Stomach smooth muscle (tissue), 2 donors: Measurements from ENCODE around the gene PACSIN1.

Experiments used
- H3K27ac ChIP-seq: one replicate; pipeline ENCODE4 v1.7.0; 2013; ENCODE audit warnings: mild to moderate bottlenecking, low read length, inconsistent platforms
- H3K27me3 ChIP-seq, 2 donors: one replicate each; pipeline ENCODE4 v1.7.0; 2013; ENCODE audit warnings: low read length in 2 of 2; ENCODE audit not compliant: insufficient read depth in 2 of 2, control insufficient read depth in 1 of 2
- H3K36me3 ChIP-seq, 2 donors: one replicate each; pipeline ENCODE4 v1.7.0; 2013; ENCODE audit warnings: low read length in 2 of 2; ENCODE audit not compliant: control insufficient read depth in 2 of 2, insufficient read depth in 2 of 2
- H3K4me1 ChIP-seq: one replicate; pipeline ENCODE4 v1.7.0; 2013; ENCODE audit warnings: low read length; ENCODE audit not compliant: control insufficient read depth, insufficient read depth
- H3K4me3 ChIP-seq, 2 donors: one replicate each; pipeline ENCODE4 v1.7.0; 2013; ENCODE audit warnings: low read length in 2 of 2
- H3K9ac ChIP-seq, 2 donors: one replicate each; pipeline ENCODE4 v1.7.0; 2013; ENCODE audit warnings: low read length in 2 of 2, mild to moderate bottlenecking in 1 of 2
- H3K9me3 ChIP-seq, 2 donors: one replicate each; pipeline ENCODE4 v1.7.0; 2013; ENCODE audit warnings: low read length in 2 of 2; ENCODE audit not compliant: control insufficient read depth in 2 of 2
- donor health status: healthy.
- donor health status: Pancreatic carcinoma.

The PACSIN1 gene

DNA sequence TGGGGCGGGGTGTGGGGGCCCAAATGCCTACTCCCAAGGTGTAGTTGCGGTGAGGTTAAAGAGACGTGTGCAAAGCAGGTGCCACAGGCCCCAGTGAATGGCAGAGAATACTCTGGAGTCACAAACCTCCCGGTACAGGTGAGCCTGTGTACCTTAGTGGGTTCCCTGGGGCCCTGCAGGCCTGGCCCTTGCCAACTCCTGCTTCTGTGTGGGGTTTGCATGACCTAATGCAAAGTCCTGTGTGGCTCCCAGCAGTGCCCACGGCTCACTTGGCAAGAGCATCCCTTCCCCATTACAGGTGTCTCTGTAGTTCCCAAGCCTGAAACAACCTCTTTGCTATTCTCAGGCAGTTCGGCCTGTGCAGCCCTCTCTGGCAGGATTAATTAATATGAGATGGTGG, 72.7 kb downstream of the PACSIN1 start:
- H3K27ac ChIP-seq, result no peak overlapping the region
- no peaks in the 10 kb centered on the region for H3K4me1 ChIP-seq
- H3K36me3 ChIP-seq, result no peaks in the 10 kb centered on the region
- no peak overlapping the region for H3K4me3 ChIP-seq
- H3K9ac ChIP-seq, result no peak overlapping the region
- no peaks in the 10 kb centered on the region for H3K27me3 ChIP-seq
- no peaks in the 10 kb centered on the region for H3K9me3 ChIP-seq

DNA sequence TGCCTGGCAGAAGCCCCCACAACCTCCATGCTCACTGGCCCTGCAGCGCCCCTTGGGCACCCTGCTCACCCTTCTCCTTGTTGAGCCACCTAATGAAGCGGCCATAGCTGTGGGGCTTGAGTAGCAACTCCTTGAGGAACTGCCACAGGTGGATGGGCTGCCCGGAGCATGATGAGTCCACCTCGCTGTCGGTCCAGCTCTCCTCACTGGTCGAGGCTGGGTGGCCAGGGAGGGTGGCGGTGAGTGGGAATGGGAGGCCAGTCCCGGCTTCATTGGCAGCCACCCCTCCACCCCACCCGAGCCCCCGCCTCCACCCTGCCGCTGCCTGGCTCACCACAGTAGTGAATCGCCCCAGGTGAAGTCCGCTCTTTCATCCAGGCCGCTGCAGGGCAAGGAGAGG, 73.3 kb downstream of the PACSIN1 start:
- no peak overlapping the region for H3K4me3 ChIP-seq
- H3K9ac ChIP-seq, result no peak overlapping the region
- no peaks in the 10 kb centered on the region for H3K9me3 ChIP-seq
- H3K4me1 ChIP-seq, result no peaks in the 10 kb centered on the region
- H3K27me3 ChIP-seq, result no peaks in the 10 kb centered on the region
- H3K36me3 ChIP-seq, result no peaks in the 10 kb centered on the region
- no peak overlapping the region for H3K27ac ChIP-seq

DNA sequence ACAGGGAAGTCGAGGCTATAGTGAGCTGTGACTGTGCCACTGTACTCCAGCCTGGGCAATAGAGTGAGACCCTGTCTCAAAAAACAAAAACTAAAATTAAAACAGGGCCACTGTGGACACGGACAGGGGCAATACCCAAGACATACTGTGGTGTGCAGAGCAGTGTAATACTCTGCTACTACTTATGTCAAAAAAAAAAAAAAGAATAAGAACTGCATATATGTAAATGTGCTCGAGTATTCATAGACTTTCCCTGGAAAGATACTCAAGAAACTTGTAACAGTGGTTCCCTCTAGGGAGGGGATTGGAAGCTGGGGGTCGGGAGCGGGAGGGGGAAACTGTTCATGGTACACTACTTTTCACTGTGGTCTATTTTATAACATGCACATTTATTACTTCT, 74.3 kb downstream of the PACSIN1 start:
- Histone ChIP-seq H3K36me3 (no peaks in the 10 kb centered on the region), H3K9ac (no peak overlapping the region), H3K27ac (no peak overlapping the region), H3K4me1 (no peaks in the 10 kb centered on the region), H3K27me3 (no peaks in the 10 kb centered on the region), H3K4me3 (no peak overlapping the region), H3K9me3 (no peaks in the 10 kb centered on the region)

DNA sequence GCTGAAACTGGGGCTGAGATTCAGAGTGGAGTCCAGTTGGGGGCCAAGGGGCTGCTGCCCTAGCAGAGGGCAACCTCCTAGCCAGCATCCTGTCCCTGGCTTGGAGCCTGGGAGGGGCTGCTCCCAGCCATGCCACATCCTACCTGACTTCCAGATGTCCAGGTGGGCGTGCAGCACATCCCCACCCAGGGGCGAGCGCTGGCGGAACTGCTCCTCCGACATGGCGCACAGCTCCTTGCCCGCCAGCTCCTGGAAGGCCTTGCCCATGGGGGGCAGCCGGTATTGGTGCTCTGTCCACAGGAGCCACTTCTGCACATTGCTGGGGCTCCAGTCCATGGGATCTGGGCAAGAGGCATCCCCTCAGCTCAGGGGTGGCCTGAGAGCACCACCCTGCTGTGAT, 75.0 kb downstream of the PACSIN1 start:
- no peak overlapping the region for H3K27ac ChIP-seq
- H3K4me3 ChIP-seq, result no peak overlapping the region
- H3K9me3 ChIP-seq, result no peaks in the 10 kb centered on the region
- H3K27me3 ChIP-seq, result no peaks in the 10 kb centered on the region
- H3K9ac ChIP-seq, result no peak overlapping the region
- no peaks in the 10 kb centered on the region for H3K4me1 ChIP-seq
- H3K36me3 ChIP-seq, result no peaks in the 10 kb centered on the region

DNA sequence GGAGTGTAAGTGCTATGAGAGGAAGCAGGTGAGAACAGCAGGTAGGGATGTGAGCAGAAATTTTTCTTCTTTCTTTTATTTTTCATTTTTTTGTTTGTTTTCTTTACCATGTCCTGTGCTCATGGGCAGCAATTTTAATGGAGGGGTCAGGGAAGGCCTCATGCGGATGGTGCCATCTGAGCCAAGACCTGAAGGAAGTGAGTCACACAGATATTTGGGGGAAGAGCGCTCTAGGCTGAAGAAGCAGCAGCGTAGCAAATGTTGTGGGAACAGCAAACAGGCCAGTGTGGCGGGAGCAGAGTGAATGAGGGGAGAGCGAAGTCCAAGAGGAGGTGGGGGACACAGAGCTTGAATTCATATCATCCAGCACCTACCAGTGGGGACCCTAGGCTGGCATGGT, 77.5 kb downstream of the PACSIN1 start:
- H3K4me1 ChIP-seq, result peaks cover 6% of the 10 kb centered on the region
- no peak overlapping the region for H3K9ac ChIP-seq
- H3K36me3 ChIP-seq, result no peaks in the 10 kb centered on the region
- no peak overlapping the region for H3K4me3 ChIP-seq
- no peaks in the 10 kb centered on the region for H3K27me3 ChIP-seq
- no peaks in the 10 kb centered on the region for H3K9me3 ChIP-seq
- H3K27ac ChIP-seq, result no peak overlapping the region

DNA sequence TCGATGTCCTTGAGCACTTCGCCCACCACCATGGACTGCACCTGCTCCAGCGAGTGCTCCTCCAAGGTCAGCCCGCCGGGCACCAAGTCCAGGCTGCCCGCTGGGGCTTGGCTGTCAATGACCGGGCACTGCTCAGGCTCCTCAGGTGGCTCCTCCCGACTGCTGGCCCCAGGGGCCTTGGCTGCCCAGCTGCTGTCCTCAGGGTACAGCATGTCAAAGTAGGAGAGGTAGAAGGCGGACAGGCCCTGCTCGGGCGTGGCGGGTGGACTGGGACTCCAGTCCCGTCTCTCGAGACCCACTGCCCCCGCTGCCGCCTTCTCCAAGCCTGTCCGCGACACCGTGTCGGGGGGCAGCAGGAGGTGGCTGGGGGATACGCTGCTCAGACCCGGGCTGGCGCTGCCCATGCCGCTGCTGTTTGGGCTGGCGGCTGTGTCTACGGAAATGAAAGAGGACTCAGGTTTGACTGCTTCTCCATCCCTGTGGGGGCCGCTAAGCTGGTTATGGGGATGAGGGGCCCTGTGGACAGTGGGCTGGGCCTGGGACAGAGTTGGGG, 78.3 kb downstream of the PACSIN1 start:
- Histone ChIP-seq H3K4me3 (no peak overlapping the region), H3K9ac (no peak overlapping the region), H3K27ac (no peak overlapping the region), H3K9me3 (no peaks in the 10 kb centered on the region), H3K27me3 (no peaks in the 10 kb centered on the region), H3K36me3 (no peaks in the 10 kb centered on the region), H3K4me1 (peaks cover 6% of the 10 kb centered on the region)

DNA sequence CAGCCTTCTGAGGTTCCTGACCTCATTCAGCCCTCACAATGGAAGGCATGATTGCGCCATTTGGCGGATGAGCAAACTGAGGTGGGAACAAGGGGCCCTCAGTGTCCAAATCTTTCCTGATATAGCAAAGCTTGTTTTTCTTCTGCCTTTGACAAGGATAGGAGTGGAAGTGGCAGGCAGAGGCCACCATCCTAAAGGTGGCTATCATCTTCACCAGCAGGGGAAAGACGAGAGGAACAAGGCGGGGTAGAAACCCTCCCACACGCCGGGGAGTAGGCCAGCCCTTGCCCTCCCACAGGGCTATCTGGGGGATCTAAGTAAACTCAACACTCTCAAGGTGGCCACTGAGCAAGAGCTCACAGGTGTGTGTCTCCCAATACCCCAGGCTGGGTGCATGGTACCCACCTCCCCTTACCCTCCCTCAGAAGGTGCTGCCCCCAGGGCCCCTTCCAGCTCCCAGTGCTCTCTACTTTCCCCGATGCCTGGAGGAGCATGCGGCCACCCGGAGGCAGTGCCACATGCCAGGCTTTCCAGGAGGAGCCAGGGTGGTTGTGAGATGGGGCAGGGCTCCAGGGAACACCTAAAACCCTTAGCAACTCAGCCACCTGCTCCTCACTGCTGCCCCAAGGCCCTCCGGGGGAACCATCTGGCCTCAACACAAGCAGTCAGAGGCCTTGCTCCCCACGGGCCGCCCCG, 79.0 kb downstream of the PACSIN1 start:
- no peaks in the 10 kb centered on the region for H3K27me3 ChIP-seq
- H3K36me3 ChIP-seq, result no peaks in the 10 kb centered on the region
- H3K4me3 ChIP-seq, result no peak overlapping the region
- no peak overlapping the region for H3K27ac ChIP-seq
- H3K9me3 ChIP-seq, result no peaks in the 10 kb centered on the region
- H3K9ac ChIP-seq, result no peak overlapping the region
- H3K4me1 ChIP-seq, result peaks cover 6% of the 10 kb centered on the region

DNA sequence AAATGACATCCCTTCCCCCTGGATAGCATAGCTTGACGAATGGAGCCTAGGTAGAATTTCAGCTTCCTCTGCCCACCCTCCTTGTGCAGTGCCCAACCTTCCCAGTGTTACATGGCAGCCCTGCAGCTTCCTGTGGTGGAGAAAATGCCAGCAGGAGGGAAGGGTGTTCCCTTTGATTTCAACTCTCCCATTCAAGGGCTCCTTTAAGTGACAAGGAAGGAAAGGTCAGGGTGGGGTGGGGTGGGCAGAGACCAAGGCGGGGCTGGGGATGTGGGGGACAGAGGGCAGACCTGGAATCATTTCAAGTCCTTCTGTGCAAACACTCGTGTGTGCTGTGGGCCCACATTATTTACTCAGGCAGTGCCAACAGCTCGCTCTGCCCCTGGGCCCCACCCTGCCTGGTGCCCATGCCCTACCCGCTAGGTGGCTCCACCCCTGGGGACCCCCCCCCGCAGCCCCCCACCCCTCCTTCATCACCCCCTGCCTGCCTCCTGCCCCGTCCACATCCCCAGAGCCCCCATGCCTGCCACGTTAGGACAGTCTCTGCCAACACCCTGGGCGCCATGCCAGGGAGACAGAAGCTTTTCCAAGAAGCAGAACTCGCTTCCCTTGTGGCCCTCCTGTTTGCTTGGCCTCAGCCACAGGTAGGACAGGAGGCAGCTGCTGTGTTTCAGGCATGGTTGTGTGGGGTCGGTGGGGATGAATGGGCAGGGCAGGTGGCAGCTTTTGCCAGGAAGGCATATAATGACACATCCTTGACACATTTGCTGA, 80.9 kb downstream of the PACSIN1 start:
- Histone ChIP-seq H3K4me1 (peaks cover 6% of the 10 kb centered on the region), H3K9me3 (no peaks in the 10 kb centered on the region), H3K27ac (no peak overlapping the region), H3K36me3 (no peaks in the 10 kb centered on the region), H3K4me3 (no peak overlapping the region), H3K9ac (no peak overlapping the region), H3K27me3 (no peaks in the 10 kb centered on the region)

DNA sequence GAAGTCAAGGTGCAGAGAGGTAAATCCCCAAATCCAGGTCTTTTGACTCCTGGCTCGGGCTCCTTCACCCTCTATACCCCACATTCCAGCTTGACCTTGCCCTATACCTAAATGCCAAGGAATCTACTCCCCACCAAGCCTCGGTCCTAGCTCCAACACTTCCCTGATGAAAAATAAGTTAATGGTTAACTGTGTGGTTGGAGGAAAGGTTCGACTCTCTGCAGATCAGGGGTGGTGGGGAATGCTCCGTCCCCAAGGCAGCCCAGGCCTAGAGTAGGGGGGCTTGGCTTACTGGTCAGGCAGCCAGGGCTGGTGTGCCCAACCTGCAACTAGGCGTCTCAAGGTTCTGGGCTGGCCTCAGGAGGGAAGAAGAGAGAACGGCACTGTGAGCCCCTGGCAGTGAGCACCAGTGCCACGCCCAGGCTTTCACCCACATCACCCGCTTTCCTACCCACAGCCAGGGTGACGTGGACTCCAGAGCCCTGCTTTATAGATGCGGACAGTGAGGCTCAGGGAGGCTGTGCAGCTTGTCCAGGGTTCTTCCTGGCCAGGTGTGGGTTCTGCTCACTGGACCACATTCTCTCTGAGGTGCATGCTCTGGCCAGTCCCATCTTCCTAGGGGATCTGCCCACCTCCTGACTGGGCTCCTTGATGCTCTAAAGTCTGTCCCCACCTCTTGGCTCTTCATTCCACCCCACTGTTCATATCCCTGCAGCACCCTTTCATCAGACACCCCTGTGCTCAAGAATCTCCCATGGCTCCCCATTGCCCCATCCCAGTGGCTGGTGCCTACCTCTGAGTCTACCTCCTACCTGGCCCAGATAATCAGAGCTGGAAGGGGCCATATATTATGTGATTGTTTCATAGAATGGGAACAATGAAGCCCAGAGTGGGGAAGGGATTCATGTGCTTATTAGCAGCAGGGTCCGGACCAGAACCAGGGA, 82.1 kb downstream of the PACSIN1 start:
- peaks cover 6% of the 10 kb centered on the region for H3K4me1 ChIP-seq

DNA sequence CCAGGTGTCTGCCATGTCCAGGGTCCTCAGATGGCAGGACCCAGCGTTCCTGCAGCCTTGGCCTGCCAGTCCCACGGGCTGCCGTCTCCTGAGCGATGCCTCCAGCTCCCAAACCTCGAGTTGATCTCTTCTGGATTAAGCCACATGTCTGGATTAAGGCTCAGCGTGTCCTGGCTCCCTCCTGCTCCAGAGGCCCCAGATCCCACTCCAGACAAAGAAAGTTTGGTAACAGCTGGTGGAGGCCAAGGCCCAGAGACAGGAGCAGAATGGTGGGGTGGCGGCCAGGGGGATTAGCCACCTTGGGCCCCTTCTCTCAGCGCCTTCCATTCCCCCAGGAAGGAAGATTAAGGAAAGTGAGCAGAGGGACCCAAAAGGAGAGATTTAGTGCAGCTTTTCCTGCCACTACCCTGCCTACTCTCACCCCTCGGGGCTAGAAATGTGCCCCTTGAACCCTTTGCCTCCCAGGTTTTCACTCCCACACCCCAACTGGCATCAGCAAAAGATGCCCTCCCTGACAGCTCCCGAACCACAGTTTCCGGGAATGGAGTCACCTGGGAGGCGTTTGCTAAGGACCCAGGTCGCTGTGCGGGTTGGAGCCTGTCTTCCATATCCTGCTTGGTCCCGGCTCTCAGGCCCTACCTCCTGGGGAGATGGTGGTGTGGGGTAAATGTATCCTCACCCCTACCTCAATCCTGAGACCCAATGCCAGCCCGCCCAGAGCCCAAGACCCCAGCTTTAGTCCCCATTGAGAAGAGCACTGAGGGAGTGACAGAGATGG, 83.3 kb downstream of the PACSIN1 start:
- H3K9me3 ChIP-seq, result no peaks in the 10 kb centered on the region
- peaks cover 6% of the 10 kb centered on the region for H3K4me1 ChIP-seq
- no peak overlapping the region for H3K9ac ChIP-seq
- no peaks in the 10 kb centered on the region for H3K27me3 ChIP-seq
- H3K4me3 ChIP-seq, result no peak overlapping the region
- H3K36me3 ChIP-seq, result no peaks in the 10 kb centered on the region
- H3K27ac ChIP-seq, result no peak overlapping the region

More for the DNA sequence above, 82.1 kb downstream of the PACSIN1 start:
- no peaks in the 10 kb centered on the region for H3K27me3 ChIP-seq
- H3K9me3 ChIP-seq, result no peaks in the 10 kb centered on the region
- H3K4me3 ChIP-seq, result no peak overlapping the region
- no peak overlapping the region for H3K27ac ChIP-seq
- no peaks in the 10 kb centered on the region for H3K36me3 ChIP-seq
- no peak overlapping the region for H3K9ac ChIP-seq
